Glutamatergic neuron (in vitro differentiated cells): ENCODE measurements around the gene CHST11. TPM values are rescaled to one million over a fixed set of nuclear protein-coding genes. Genes with fewer than 3 reads are reported as not detected.

Experiments used
- DNase-seq: peaks from one replicate; pipeline ENCODE4 v3.0.0; 2022
- H3K27ac Mint-ChIP-seq: one replicate; pipeline ENCODE4 v1.8.0; 2020; ENCODE audit warnings: mild to moderate bottlenecking, mixed read lengths, inconsistent platforms; ENCODE audit not compliant: unreplicated experiment
- H3K27me3 Mint-ChIP-seq: one replicate; pipeline ENCODE4 v1.8.0; 2020; ENCODE audit warnings: mild to moderate bottlenecking, moderate library complexity, mixed read lengths, inconsistent platforms; ENCODE audit not compliant: unreplicated experiment
- H3K36me3 Mint-ChIP-seq: one replicate; pipeline ENCODE4 v1.8.0; 2020; ENCODE audit warnings: mild to moderate bottlenecking, mixed read lengths, inconsistent platforms; ENCODE audit not compliant: unreplicated experiment
- H3K4me1 Mint-ChIP-seq: one replicate; pipeline ENCODE4 v1.8.0; 2020; ENCODE audit warnings: mild to moderate bottlenecking, low read depth, mixed read lengths, inconsistent platforms; ENCODE audit not compliant: unreplicated experiment
- H3K4me3 Mint-ChIP-seq: one replicate; pipeline ENCODE4 v1.8.0; 2020; ENCODE audit warnings: mild to moderate bottlenecking, mixed read lengths, inconsistent platforms; ENCODE audit not compliant: unreplicated experiment
- H3K9me3 Mint-ChIP-seq: one replicate; pipeline ENCODE4 v1.8.0; 2020; ENCODE audit warnings: mild to moderate bottlenecking, moderate library complexity, mixed read lengths, inconsistent platforms; ENCODE audit not compliant: unreplicated experiment
- CTCF ChIP-seq: fragments of 200-600 bp; sonication (generic); IDR thresholded peaks from one replicate; pipeline ENCODE4 v1.5.0; 2021; ENCODE audit not compliant: partially characterized antibody, unreplicated experiment
- total RNA-seq: library from RNA; stranded (reverse); fragmentation: NEBNext Ultra II Directional; extraction: Animal tissue kit (Norgen Biotek cat#: 25700); gene quantifications from one replicate; pipeline ENCODE4 v1.2.1, GENCODE V29; 2021; ENCODE audit not compliant: unreplicated experiment

Gene CHST11
- total RNA-seq, 1 donor from 2014 or later: 11.5 TPM

- Mint-ChIP-seq H3K4me3 (no peak overlapping the region), H3K27ac (no peak overlapping the region), H3K4me1 (peaks cover 18% of the 10 kb centered on the region), H3K9me3 (no peaks in the 10 kb centered on the region), H3K36me3 (no peaks in the 10 kb centered on the region), H3K27me3 (peaks cover 6% of the 10 kb centered on the region)
- no peak for TF ChIP-seq CTCF
- no peak for DNase-seq
Measured at GRCh38 chr12:104669089-104669721, 212.5 kb downstream of the CHST11 start.

GRCh38 chr12:104669851-104670337 lies 213.1 kb downstream of the CHST11 start:
- Mint-ChIP-seq H3K27ac (no peak overlapping the region), H3K4me1 (peaks cover 18% of the 10 kb centered on the region), H3K4me3 (no peak overlapping the region), H3K36me3 (no peaks in the 10 kb centered on the region), H3K27me3 (peaks cover 6% of the 10 kb centered on the region), H3K9me3 (no peaks in the 10 kb centered on the region)
- TF ChIP-seq CTCF: no peak
- DNase-seq: no peak

- DNase-seq: no peak
- Mint-ChIP-seq H3K4me1 (peaks cover 18% of the 10 kb centered on the region), H3K36me3 (no peaks in the 10 kb centered on the region), H3K9me3 (no peaks in the 10 kb centered on the region), H3K4me3 (no peak overlapping the region), H3K27ac (no peak overlapping the region), H3K27me3 (peaks cover 6% of the 10 kb centered on the region)
- TF ChIP-seq CTCF: no peak
Measured at GRCh38 chr12:104670439-104671408, 214.0 kb downstream of the CHST11 start.

GRCh38 chr12:104671409-104672095 lies 214.8 kb downstream of the CHST11 start:
- Mint-ChIP-seq H3K36me3 (no peaks in the 10 kb centered on the region), H3K27me3 (peaks cover 6% of the 10 kb centered on the region), H3K4me1 (peaks cover 18% of the 10 kb centered on the region), H3K9me3 (no peaks in the 10 kb centered on the region), H3K4me3 (no peak overlapping the region), H3K27ac (no peak overlapping the region)
- TF ChIP-seq CTCF: no peak
- DNase-seq: no peak
